Ramos (cell line): ENCODE measurements around the gene TBC1D22A.

ENCODE experiments used
- in situ Hi-C: fragments of 300-500 bp; cut with MboI; formaldehyde crosslinking; loops from one replicate; pipeline ENCODE4 v1.14.3; 2022; ENCODE audit warnings: low sequenced_read_pairs; ENCODE audit not compliant: unreplicated experiment

Gene TBC1D22A

GRCh38 chr22:47092896-47093311, 330.5 kb downstream of the TBC1D22A start:
- in situ Hi-C loops = no loop called here

DNA sequence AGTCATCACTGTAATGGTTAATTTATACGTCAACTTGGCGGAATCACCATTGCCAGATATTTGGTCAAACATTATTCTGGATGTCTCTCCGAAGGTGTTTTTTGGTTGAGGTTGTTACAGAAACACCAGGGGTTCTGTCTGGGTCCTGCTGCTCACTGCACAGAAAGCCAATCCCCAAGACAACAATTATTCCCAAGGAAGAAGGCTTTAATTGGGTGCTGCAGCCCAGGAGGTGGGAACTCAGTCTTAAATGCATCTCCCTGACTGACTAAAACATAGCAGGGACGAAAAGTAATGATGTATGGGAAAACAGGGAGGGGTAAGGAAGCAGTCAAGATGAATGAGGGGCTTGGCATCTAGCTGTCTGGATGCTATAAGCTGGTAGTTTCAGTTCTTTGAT, 331.3 kb downstream of the TBC1D22A start:
- in situ Hi-C loops = no loop called here

- in situ Hi-C loops = no loop called here
These were observed 332.4 kb downstream of the TBC1D22A start for GRCh38 chr22:47094861-47095330.

- in situ Hi-C loops = no loop called here
These were observed 333.1 kb downstream of the TBC1D22A start for GRCh38 chr22:47095395-47096122.

DNA sequence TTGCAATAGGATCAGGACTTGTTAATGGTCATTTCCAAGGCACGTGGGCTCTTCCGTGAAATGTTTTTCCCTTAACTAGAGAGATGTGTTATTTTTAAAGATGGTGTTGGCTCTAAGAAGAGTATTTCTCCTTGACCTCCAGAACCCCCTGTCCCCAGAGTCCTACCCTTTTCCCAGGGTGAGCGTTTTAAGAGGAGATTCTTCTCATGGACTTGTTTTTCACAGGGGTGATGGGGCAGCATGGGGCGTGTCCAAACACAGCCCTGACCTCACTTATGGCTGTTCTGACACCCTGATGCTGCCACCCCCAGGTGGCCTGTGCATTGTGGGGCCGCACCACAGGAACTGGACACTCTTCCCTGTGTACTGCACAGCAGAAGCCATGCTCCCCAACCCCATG, 335.7 kb downstream of the TBC1D22A start:
- in situ Hi-C loops = no loop called here

- in situ Hi-C loops = no loop called here
These were observed 336.1 kb downstream of the TBC1D22A start for GRCh38 chr22:47098554-47098953.

DNA sequence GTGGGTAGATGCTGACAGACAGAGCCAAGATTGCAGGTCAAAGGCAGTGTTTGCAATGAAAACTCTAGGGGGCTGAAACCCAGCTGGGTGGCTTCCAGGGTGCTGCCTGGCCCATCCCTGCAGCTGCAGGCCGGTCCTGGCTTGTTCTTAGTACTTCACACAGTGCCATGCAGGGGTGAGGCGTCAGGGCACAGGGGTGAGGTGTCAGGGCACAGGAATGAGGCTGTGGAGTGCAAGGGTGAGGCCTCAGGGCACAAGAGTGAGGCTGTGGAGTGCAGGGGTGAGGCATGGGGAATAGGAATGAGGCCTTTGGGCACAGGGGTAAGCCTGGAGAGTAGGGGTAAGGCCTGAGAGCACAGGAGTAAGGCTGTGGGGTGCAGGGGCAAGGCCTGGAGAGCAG, 337.6 kb downstream of the TBC1D22A start:
- in situ Hi-C loops = no loop called here

- in situ Hi-C loops = no loop called here
These were observed 338.3 kb downstream of the TBC1D22A start for GRCh38 chr22:47100646-47101200.

- in situ Hi-C loops = no loop called here
These were observed 339.0 kb downstream of the TBC1D22A start for GRCh38 chr22:47101321-47101885.

DNA sequence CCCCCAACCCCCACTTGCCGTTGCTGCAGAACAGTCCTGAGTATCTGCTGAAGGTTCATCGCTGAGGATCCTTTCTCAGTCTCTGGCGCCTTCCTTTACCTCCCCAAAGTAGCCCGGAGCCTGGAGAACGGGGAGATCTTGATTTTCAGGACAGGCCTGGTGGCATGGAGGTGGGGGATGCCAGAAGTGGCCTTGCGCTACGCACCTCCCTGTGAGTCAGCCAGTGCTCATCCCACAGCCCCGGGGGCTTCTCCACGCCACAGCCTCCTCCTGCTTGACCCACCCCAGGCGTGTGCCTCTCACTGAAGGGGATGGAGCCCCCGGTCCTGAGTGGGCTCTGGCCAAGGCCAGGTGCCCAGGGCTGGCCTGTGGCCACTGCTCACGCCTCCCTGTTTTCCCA, 339.6 kb downstream of the TBC1D22A start:
- in situ Hi-C loops = no loop called here

- in situ Hi-C loops = no loop called here
These were observed 340.2 kb downstream of the TBC1D22A start for GRCh38 chr22:47102648-47103047.

DNA sequence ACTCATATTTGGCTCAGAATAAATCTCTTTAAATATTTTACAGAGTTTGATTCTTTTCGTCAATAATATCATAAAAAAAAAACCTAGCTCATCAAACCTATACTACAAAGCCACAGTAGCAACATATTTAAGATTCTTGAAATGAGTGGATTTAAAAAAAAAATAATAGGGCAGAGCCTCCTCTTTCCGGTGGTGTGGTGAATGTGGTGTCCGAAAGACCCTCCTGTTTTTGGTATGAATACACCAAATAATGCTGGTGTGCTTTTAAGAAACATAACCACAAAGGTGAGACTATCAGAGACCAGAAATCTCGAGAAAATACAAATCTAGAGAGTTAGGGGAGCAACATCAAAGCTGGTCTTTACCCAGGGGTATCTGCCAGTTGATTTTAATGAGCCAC, 342.6 kb downstream of the TBC1D22A start:
- in situ Hi-C loops = no loop called here

GRCh38 chr22:47106806-47107205, 344.4 kb downstream of the TBC1D22A start:
- in situ Hi-C loops = no loop called here

DNA sequence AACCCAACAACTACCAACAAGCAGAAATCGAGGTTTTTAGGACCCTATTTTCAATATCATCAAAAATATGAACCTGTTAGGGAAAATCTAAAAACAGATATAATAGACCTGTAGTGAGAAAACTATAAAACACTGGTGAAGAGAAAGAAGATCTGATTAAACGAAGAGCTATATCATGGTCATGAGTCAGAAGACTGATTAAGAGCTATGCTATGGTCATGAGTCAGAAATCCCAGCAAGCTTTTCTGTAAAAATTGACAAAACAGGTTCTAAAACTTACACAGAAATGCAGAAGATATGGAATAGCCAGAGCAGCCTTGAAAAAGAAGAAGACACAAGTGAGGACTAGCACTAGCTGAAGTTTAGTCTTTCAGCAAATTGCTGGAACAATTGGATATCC, 345.0 kb downstream of the TBC1D22A start:
- in situ Hi-C loops = no loop called here

DNA sequence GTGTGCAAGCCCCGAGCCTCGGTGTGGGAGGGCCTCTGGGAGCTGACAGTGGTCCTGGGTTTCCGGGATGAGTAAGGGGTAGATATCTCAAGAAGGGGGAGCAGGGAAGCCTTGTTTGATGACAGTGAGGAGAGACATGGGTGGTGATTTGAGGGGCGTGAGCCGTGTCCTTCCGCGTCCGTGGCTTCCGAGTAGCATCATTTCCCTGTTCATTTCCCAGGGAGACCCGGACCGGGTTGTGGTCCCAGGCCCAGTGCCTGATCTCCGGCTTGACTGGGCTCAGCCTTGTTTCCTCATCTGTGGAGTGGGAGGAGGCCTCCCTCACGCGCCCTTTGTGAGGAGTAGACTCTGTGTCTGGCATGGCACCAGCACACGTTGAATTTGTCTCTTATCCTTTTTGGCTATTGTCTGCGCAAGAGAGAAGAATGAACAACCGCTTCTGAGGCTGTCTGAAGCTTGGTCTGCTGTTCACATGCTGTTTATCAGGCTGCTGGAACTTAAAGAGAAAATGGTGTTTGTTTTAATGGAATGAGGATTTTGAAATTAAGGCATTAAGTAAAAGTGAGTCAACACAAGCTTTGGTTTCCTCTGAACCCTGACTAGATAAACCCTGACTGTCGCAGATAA, 348.5 kb downstream of the TBC1D22A start:
- in situ Hi-C loops = no loop called here

- in situ Hi-C loops = no loop called here
These were observed 349.5 kb downstream of the TBC1D22A start for GRCh38 chr22:47111626-47112581.

GRCh38 chr22:47112582-47112965, 350.1 kb downstream of the TBC1D22A start:
- in situ Hi-C loops = no loop called here

DNA sequence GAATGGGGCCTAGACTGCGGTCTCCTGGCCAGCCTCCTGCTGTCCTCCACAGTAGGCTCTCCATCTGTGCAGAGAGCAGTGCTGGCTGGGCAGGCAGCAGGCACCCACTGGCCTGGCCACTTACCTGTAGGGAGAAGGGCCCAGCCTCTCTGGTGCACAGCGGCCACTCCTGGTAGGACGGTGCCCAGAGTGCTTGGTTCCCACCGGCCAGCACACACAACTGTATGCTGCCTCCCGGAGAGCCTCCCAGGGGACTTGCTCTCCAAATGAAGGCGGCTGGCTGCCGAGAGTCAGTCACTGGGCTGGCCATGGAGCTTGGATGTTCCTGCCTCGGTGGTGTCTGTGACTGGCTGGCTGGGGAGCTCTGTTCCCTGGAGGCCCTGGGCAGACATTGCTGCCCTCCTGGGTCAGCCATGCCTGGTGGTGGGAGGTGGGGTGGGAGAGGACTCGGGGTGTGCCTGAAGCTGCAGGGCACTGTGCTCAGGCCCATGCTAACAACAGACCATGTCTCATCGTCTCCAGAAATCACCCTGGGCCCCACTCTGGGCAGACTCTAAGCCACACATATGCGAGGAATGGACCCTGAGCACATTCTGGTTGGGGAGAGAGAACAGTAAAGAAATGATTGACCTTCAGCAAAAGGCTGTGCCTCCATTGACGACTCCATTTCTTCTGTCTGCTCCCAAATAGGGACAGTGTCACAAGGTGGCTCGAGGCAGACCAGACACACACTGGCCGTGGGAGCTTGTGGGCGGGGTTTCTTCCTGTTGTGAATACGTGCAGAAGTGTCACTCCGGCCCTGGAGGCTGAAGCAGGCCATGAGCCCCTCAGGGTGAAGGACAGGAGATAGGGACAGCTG, 350.8 kb downstream of the TBC1D22A start:
- in situ Hi-C loops = no loop called here

DNA sequence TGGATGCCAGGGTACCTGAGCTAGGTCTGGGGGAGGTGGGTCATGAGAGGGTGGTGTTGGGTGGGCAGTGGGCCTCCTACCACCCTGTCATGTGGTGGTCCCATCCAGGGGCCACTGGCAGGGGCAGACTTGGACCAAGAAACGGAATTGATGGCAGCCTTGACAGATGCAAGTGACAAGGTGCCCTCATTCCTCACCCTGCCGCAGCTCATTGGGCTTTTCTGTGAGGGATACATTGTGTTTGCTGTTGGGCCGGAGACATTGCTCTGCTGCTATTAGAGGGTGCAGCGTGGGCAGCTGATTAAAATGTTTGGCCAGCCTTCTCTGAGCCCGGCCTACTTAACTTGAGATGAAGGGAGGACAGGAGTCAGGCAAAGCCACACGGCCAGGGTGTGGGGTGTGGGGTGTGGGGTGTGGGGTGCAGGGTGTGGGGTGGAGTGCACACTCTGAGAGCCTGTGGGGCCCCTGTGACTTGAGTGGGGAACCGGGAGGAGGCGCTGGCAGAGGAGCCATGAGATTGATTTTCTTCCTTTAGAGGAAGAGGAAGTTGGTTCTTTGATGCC, 351.5 kb downstream of the TBC1D22A start:
- in situ Hi-C loops = no loop called here
